Astrocyte of the cerebellum (primary cell): ENCODE data around the gene SLC1A5.
A peak's percentile ranks its signal among the peaks of the same experiment; 100 is the strongest.

ENCODE experiments used
- DNase-seq: peaks from one replicate; pipeline ENCODE4 v3.0.0-alpha.2; 2011; ENCODE audit warnings: low read depth
- H3K4me3 ChIP-seq: 2 replicates; pipeline ENCODE4 v1.5.1; 2011; ENCODE audit warnings: mild to moderate bottlenecking, low read depth, low read length, moderate library complexity
- in situ Hi-C: cut with HindIII; loops from 2 replicates; pipeline ENCODE4 v1.10.0; 2017; ENCODE audit warnings: low sequenced_read_pairs
- TF ChIP-seq, protein P1 (sequence below): IDR thresholded peaks from 2 replicates; pipeline ENCODE4 v1.5.1; 2012; ENCODE audit warnings: low read length, low read depth, moderate library complexity, mild to moderate bottlenecking; ENCODE audit errors: missing control alignments

SLC1A5 gene

DNA sequence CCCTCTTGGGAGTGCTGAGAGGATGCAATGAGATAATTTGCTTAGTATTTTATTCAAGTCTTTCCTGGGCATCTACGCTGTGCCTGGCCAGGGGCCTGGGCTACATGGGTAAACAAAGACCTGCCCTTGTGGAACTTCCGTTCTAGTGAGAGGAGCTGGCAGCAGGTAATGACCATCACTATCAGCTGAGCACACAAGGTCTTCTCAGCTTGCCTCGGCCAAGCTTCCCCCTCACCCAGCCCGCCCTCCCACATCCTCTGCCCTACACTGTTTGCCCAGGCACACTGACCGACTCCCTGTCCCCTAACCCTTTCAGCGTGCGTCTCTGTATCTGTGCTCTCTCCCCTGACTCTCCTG, 51.1 kb downstream of the SLC1A5 start:
- TF ChIP-seq, protein P1, sequence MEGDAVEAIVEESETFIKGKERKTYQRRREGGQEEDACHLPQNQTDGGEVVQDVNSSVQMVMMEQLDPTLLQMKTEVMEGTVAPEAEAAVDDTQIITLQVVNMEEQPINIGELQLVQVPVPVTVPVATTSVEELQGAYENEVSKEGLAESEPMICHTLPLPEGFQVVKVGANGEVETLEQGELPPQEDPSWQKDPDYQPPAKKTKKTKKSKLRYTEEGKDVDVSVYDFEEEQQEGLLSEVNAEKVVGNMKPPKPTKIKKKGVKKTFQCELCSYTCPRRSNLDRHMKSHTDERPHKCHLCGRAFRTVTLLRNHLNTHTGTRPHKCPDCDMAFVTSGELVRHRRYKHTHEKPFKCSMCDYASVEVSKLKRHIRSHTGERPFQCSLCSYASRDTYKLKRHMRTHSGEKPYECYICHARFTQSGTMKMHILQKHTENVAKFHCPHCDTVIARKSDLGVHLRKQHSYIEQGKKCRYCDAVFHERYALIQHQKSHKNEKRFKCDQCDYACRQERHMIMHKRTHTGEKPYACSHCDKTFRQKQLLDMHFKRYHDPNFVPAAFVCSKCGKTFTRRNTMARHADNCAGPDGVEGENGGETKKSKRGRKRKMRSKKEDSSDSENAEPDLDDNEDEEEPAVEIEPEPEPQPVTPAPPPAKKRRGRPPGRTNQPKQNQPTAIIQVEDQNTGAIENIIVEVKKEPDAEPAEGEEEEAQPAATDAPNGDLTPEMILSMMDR, result no peak
- in situ Hi-C loops, result no loop called here
- no peak for DNase-seq
- no peak overlapping the region for H3K4me3 ChIP-seq

DNA sequence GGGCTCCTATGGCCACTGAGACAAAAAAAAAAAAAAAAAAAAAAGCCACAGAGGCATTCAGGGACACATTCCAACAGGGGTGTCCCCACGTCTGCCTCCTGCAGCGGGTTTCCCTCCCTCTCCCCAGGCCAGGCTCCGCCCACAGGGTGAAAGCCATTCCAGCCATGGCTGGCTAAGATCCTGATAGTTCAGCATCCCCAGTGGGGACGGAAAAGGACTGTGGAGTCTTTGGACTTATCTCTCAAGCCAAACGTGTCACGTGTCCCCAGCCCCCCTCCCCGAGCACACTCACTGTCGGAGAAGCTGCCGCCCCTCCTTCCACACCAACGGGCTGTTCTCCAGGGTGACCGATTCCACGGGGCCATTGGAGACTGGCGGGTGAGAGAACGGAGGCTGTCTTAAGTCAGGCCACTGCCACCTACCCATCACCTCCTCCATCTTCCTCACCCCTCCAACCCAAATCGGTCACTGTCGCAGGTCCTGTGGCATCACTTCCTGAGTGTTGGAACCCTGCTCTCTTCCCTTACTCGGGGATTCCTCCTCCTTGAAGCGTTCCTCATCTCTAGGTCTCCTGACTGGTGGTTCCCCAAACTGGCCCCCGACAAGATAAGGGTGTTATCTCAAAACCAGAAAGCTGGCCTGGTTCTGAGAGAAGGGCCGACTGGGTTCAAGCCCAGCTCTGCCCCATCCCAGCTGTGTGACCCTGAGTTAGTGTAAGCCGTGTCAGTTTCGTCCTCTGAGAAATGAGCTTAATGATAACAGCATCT, 51.7 kb downstream of the SLC1A5 start:
- no peak for DNase-seq
- in situ Hi-C loops, result no loop called here
- TF ChIP-seq, protein P1, result no peak
- no peak overlapping the region for H3K4me3 ChIP-seq

DNA sequence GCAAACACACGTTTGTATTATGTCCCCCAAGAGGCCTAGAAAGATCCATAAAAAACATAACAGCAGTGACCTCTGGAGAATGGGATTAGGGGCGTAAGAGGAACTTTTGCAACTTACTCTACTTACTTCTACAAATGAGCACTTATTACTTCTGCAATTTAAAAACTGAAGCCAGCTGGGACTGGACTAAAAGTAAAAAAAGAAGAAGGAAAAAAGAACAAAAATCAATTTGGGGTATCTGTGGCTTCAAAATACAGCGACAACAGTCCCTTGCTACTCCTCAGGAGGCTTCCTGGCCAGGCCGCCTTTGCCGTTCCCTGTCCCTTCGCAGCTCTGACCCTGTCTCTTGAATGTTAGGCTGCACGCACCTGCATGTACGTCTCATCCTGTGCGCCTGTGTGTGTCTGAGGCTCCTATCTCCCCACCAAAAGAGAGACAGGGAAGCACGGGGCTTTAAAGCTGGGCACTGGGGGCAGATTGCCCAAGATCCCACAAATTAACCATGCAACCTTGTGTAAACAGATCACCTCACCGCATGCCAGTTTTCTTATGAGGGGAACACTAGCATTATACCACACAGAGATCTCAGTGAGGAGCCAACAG, 54.6 kb downstream of the SLC1A5 start:
- no peak for DNase-seq
- TF ChIP-seq, protein P1, result no peak
- in situ Hi-C loops, result no loop called here
- no peak overlapping the region for H3K4me3 ChIP-seq

DNA sequence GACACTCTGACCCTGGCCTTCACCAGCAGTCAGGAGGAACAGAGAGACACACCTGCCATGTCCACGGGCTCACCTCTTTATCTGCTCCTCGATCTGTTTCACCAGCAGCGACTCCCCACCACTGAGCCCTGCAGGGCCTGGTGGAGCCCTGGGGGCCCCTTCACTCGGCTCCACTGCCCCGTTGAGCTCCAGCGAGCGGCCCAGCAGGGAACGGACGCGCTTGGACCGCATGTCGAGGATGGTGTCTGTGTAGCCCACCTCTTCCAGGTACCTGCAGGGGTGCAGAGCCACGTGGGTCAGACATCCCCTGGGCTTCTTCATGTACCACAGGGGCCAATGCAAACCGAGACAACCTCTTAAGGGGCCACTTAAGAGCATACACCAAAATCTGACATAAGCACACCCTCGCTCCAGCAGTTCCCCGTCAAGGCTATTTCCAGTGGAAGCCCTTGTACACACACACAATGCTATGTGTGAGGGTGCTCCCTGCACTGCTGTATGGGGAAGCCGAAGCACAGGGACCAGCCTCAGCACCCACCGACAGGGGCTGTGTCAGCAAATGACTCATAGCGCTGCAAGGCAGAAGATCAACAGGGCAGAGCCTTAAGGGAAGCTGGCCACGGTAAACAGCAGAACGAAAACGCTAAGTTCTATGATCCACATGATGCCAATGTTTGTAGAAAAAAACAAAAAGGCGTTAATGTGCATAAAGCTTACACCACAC, 55.3 kb downstream of the SLC1A5 start:
- no peak overlapping the region for H3K4me3 ChIP-seq
- TF ChIP-seq, protein P1, result peak; percentile 10
- in situ Hi-C loops, result no loop called here
- DNase-seq, result no peak

DNA sequence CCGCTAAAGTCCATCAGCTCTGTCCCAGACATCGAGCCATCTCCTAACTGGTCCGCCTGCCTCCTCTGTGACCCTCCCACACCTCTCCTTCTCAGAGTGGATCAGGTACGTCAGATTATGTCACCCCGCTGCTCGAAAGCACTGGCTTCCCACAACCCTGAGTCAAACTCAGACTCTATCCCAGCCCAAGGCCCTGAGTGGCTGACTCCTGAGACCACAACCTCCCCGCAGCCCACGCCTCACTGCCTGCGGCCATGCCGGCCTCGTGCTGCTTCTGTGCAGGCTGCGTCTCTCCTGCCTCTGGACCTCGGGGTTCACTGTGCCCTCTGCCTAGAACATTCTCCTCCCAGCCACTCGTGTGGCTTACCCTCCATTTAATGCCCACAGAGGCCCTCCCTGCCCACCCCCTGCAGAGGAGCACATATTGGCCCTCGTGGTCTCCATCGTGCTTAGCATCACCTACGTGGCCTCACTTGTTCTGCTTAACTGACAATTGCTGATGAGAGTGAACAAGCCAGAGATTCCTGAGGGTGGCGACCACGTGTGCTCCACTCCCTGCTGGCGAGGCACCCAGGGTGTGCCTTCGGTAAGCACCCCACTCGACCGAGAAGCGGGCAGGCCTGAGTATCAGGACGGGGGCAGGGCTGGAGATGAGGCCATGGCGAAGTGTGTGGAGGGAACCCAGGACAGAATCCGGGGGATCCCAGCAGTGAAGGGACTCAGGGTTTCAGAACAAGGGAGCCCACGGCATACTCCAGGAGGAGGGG, 56.0 kb downstream of the SLC1A5 start:
- no peak for DNase-seq
- in situ Hi-C loops, result no loop called here
- TF ChIP-seq, protein P1, result no peak
- H3K4me3 ChIP-seq, result no peak overlapping the region

DNA sequence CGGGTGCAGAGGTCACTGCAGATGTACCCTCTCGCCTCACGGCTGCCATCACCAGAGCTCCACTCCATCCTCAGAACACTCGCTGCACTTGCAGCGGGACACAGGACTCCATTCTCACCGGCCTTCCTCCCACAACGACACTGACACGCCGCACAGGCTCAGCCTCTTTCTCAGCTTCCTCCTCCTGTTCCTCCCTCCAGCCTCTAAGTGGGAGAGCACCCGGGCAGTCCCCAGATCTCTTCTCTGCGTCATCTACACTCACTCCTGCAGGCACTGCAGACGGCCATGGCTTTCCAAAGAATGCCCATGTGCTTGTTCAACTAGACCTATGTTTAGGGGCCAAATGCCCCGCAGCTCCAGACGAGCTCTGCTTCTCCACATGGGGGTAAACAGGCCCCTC, 56.8 kb downstream of the SLC1A5 start:
- DNase-seq, result no peak
- H3K4me3 ChIP-seq, result no peak overlapping the region
- TF ChIP-seq, protein P1, result no peak
- in situ Hi-C loops, result no loop called here
